HG02623 (cell line): ENCODE measurements around the gene DSCAM.

Experiments used
- ATAC-seq: cut with Tn5 transposase; IDR thresholded peaks from one replicate; pipeline ENCODE4 v1.9.1; 2021; ENCODE audit warnings: moderate library complexity; ENCODE audit not compliant: unreplicated experiment

Gene DSCAM

GRCh38 chr21:40563900-40564299, 283.1 kb downstream of the DSCAM start:
- ATAC-seq = no peak

- no peak for ATAC-seq
Measured at GRCh38 chr21:40562242-40563002, 284.5 kb downstream of the DSCAM start.

- no peak for ATAC-seq
Measured at GRCh38 chr21:40556442-40556968, 290.5 kb downstream of the DSCAM start.

GRCh38 chr21:40555021-40555528, 291.9 kb downstream of the DSCAM start:
- ATAC-seq = no peak

GRCh38 chr21:40553781-40554180, 293.2 kb downstream of the DSCAM start:
- ATAC-seq = no peak

- no peak for ATAC-seq
Measured at GRCh38 chr21:40547906-40548513, 298.9 kb downstream of the DSCAM start.

- no peak for ATAC-seq
Measured at GRCh38 chr21:40546647-40547046, 300.3 kb downstream of the DSCAM start.

GRCh38 chr21:40540216-40540615, 306.7 kb downstream of the DSCAM start:
- ATAC-seq = no peak

- no peak for ATAC-seq
Measured at GRCh38 chr21:40534886-40535285, 312.1 kb downstream of the DSCAM start.

GRCh38 chr21:40531431-40532110, 315.4 kb downstream of the DSCAM start:
- no peak for ATAC-seq

GRCh38 chr21:40531016-40531415, 315.9 kb downstream of the DSCAM start:
- no peak for ATAC-seq

GRCh38 chr21:40517646-40518045, 329.3 kb downstream of the DSCAM start:
- no peak for ATAC-seq

GRCh38 chr21:40516335-40516734, 330.6 kb downstream of the DSCAM start:
- ATAC-seq = no peak

- ATAC-seq = no peak
Measured at GRCh38 chr21:40512590-40512989, 334.4 kb downstream of the DSCAM start.

- ATAC-seq = no peak
Measured at GRCh38 chr21:40507978-40508377, 339.0 kb downstream of the DSCAM start.

GRCh38 chr21:40505681-40506080, 341.3 kb downstream of the DSCAM start:
- no peak for ATAC-seq

GRCh38 chr21:40505244-40505643, 341.7 kb downstream of the DSCAM start:
- no peak for ATAC-seq

GRCh38 chr21:40504825-40505224, 342.1 kb downstream of the DSCAM start:
- ATAC-seq = no peak

GRCh38 chr21:40496116-40496515, 350.8 kb downstream of the DSCAM start:
- ATAC-seq = no peak

- ATAC-seq = no peak
Measured at GRCh38 chr21:40490408-40490807, 356.6 kb downstream of the DSCAM start.

- ATAC-seq = no peak
Measured at GRCh38 chr21:40489001-40489400, 358.0 kb downstream of the DSCAM start.

- no peak for ATAC-seq
Measured at GRCh38 chr21:40481764-40482163, 365.2 kb downstream of the DSCAM start.
